Gastrocnemius medialis (tissue), 4 donors: ENCODE data around the gene PLCB1.

Experiments
- POLR2A ChIP-seq, 2 donors: fragments of 450-650 bp; IDR thresholded peaks; one replicate each; pipeline ENCODE4 v1.6.1; 2017; ENCODE audit warnings: antibody characterized with exemption in 2 of 2, mild to moderate bottlenecking in 2 of 2, moderate library complexity in 2 of 2
- TF ChIP-seq, protein P1 (sequence below), 5 experiments: fragments of 450-650 bp in 3 of 5; fragments of 200-600 bp in 2 of 5; sonication (generic) in 2 of 5; IDR thresholded peaks in 4 of 5; conservative IDR thresholded peaks in 1 of 5; 1 replicate in 4 of 5; 2 replicates in 1 of 5; pipeline ENCODE4 v1.5.1; 2016 to 2019; ENCODE audit warnings: antibody characterized with exemption in 5 of 5, mild to moderate bottlenecking in 3 of 5, moderate library complexity in 3 of 5

- no peak for TF ChIP-seq POLR2A (IDR thresholded peaks at IDR 0.05)
- TF ChIP-seq, protein P1, sequence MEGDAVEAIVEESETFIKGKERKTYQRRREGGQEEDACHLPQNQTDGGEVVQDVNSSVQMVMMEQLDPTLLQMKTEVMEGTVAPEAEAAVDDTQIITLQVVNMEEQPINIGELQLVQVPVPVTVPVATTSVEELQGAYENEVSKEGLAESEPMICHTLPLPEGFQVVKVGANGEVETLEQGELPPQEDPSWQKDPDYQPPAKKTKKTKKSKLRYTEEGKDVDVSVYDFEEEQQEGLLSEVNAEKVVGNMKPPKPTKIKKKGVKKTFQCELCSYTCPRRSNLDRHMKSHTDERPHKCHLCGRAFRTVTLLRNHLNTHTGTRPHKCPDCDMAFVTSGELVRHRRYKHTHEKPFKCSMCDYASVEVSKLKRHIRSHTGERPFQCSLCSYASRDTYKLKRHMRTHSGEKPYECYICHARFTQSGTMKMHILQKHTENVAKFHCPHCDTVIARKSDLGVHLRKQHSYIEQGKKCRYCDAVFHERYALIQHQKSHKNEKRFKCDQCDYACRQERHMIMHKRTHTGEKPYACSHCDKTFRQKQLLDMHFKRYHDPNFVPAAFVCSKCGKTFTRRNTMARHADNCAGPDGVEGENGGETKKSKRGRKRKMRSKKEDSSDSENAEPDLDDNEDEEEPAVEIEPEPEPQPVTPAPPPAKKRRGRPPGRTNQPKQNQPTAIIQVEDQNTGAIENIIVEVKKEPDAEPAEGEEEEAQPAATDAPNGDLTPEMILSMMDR (IDR thresholded peaks at IDR 0.05 in 4 of 5, conservative IDR thresholded peaks at IDR 0.05 in 1 of 5) = no peak
Measured at GRCh38 chr20:8670893-8671215, 538.8 kb downstream of the PLCB1 start.
